HG02678 (cell line): ENCODE data around the gene GNB3.
"Not testable (repeated sequence)": the region's sequence is repeated elsewhere in the genome, so short reads cannot be mapped to it uniquely, and the experiment has no call there.

Source experiments
- ATAC-seq: cut with Tn5 transposase; IDR thresholded peaks from one replicate; pipeline ENCODE4 v1.9.1; 2021; ENCODE audit warnings: mild to moderate bottlenecking, moderate library complexity; ENCODE audit not compliant: unreplicated experiment

The GNB3 gene

DNA sequence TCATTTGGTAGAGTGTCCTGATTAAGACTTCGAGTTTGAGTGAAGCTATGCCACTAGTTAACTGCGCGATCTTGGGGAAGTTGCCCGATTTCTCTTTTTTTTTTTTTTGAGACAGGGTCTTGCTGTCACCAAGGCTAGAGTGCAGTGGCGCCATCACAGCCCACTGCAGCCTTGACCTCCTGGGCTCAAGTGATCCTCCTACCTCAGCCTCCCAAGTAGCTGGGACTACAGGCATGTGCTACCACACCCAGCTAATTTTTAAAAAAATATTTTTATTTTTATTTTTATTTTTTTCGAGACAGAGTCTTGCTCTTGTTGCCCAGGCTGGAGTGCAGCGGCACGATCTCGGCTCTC lies 33.3 kb downstream of the GNB3 start:
- ATAC-seq = not testable (repeated sequence)

DNA sequence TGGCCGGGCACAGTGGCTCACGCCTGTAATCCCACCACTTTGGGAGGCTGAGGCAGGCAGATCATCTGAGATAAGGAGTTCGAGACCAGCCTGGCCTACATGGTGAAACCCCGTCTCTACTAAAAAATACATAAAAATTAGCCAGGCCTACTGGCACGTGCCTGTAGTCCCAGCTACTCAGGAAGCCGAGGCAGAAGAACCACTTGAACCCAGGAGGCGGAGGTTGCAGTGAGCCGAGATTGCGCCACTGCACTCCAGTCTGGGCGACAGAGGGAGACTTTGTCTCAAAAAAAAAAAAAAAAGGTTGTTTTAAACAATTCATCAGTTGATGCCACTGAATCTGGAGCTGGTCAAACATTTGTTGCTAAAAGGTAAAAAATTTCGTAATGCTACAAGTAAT lies 39.1 kb downstream of the GNB3 start:
- ATAC-seq = not testable (repeated sequence)

DNA sequence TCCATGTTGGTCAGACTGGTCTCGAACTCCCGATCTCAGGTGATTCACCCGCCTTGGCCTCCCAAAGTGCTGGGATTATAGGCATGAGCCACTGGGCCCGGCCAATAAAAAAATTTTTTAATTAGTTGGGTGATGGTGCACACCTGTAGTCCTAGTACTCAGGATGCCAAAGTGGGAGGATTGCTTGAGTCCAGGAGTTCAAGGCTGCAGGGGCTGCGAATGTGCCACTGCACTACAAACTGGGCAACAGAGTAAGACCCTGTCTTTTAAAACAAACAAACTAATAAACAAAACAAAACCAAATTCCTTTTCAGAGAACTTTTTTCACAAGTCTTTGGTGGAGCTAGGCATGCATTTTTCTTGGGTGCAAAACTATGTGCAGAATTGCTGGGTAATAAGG lies 42.5 kb downstream of the GNB3 start:
- ATAC-seq = no peak

DNA sequence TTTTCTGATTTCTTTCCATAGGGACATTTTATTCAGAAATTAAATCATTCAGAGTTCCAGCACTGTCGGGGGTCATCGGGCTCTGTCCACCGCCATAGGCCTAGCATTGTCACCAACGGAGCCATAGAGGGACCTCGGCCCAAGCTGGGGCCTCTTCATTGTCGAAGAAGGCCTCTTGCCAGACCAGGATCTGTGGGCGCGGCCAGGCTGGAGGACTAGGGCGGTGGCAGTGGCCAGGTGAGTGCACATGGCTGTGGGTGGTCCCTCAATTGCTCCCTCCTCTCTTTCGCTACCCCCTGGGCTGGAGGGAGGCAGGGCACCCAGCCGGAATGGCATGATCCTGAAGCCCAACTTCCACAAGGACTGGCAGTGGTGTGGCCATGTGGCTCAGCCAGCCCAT lies 43.0 kb downstream of the GNB3 start:
- no peak for ATAC-seq

DNA sequence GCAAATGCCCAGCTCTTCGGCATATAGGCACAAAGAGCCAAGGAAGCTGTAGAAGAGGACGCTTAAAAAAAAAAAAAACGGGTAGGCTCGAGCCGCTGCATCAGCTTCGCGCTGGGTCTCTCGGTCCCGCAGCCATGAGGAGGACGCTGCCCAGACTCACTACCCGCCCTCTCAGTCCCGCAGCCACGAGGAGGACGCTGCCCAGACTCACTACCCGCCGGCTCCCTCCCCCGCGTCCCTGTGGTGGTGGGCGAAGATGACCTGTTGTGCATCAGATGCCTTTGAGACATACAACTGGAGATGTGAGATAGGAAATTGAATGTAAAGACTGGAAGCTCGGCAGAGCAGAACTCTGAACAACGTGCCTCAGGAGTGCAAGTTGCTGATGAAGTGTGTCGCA lies 43.8 kb downstream of the GNB3 start:
- no peak for ATAC-seq

DNA sequence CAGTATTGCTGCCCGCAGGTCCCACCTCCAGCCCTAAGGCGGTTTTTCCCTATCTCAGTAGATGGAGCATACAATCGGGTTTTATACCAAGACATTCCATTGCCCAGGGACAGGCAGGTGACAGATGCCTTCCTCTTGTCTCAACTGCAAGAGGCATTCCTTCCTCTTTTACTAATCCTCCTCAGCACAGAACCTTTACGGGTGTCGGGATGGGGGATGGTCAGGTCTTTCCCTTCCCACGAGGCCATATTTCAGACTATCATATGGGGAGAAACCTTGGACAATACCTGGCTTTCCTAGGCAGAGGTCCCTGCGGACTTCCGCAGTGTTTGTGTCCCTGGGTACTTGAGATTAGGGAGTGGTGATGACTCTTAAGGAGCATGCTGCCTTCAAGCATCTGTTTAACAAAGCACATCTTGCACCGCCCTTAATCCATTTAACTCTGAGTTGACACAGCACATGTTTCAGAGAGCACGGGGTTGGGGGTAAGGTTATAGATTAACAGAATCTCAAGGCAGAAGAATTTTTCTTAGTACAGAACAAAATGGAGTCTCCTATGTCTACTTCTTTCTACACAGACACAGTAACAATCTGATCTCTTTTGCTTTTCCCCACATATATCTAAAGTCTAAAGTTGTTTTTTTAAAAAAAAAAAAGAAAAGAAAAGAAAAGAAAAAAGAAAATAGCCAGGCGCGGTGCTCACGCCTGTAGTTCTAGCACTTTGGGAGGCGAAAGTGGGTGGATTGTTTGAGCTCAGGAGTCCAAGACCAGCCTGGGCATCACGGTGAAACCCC lies 45.7 kb downstream of the GNB3 start:
- not testable (repeated sequence) for ATAC-seq

DNA sequence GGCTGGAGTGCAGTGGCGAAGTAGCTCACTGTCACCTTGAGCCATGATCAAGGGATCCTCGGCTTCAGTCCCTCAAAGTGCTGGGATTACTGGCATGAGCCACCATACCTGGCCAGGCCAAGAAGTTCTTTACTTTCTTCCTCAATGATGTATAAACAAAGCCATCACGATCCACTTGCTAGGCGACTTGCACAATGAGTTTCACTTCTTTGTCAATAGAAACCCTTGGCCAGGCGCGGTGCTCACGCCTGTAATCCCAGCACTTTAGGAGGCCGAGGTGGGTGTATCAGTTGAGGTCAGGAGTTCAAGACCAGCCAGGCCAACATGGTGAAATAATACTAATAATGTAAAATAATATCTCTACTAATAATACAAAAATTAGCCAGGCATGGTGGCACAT lies 46.7 kb downstream of the GNB3 start:
- no peak for ATAC-seq

DNA sequence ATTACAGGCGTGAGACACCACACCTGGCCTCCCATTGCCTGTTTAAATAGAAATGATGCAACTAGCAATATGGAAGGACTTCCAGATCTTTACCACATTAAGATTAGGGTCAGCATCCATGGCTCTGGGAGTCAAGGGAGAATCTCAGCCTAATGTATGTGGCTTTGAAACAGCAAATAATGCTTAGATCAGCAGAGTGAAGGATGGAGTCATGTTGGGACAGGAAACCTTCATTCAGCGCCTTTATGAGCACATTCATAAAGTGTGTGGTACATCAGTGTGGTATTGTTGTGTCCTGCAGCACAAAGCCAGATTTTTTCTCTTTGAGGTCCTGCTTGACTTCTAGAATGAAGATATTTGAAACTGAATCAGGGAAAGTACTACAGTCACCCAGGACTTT lies 47.6 kb downstream of the GNB3 start:
- no peak for ATAC-seq

DNA sequence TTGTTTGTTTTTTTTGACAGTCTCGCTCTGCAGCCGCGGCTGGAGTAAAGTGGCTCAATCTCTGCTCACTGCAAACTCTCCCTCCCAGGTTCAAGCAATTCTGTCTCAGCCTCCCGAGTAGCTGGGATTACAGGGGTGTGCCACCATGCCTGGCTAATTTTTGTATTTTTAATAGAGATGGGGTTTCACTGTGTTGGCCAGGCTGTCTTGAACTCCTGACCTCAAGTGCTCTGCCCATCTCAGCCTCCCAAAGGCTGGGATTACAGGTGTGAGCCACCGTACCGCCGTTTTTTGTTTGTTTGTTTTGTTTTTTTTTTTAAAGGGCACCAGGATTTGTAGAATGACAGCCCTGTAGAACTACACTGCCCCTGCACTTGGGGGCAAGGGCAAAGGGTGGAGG lies 48.1 kb downstream of the GNB3 start:
- not testable (repeated sequence) for ATAC-seq

DNA sequence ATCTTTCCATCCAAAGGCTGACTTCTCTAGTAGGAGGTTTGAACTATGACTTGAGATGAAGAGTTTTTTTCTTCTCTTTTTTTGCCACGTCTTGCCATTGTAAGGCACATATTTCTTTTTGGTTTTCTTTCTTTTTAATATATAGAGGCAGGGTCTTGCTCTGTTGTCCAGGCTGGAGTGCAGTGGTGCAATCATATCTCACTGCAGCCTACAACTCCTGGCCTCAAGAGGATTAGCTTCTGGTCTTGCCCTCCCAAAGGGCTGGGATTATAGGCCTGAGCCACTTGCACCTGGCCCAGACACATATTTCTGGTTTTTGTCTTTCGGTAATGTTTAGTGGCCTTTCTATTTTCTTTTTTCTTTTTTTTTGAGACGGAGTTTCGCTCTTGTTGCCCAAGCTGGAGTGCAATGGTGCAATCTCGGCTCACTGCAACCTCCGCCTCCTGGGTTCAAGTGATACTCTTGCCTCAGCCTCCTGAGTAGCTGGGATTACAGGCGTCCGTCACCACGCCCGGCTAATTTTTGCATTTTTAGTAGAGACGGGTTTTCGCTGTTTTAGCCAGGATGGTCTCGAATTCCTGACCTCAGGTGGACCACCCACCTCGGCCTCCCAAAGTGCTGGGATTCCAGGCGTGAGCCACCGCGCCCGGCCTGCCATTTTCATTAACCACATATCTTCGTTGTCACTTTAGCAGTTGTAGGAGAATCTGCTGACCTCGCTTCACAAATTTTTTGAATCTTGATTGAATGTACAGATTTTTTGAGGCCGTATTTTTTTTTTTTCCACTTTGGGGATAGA lies 49.2 kb downstream of the GNB3 start:
- ATAC-seq = not testable (repeated sequence)

DNA sequence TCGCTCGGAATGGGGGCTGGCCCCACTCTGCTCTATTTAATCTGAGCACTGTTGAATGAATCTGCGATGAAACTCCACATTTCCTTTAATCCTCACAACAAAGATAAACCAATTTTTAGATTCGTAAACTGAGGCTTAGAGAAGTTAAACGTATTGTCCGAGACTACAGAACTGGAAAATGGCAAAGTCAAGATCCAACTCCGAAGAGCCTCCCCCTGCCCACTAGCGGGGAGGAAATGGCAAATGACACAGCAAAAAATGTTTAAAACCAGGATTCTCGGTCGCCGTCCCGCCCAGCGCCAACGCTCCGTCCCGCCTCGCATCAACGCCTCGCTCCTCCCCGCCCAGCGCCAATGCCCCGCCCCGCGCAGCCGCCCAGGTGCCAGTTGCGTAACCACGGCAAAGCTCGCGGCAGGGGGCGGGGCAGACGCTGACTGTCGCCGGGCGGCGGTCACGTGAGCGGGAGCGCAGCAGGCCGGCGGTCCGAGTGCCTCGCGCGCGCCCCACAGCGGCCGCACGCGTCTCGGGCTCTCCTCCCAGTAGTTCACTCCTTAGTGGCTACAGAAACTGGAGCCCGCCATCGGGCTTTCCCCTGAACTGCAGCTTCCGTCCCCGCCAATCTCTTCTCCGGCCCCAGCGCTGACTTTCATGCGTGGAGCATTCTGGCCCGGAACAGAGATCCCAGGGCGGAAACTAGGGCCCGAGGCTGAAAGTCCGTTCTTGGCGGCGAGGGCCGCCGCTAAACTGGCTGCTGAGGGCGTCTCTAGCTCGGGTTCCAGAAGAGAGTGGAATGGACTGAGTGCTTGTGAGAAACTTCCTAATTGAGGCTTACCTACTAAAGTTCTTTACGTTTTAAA lies 50.3 kb downstream of the GNB3 start:
- peak; percentile 93 for ATAC-seq

DNA sequence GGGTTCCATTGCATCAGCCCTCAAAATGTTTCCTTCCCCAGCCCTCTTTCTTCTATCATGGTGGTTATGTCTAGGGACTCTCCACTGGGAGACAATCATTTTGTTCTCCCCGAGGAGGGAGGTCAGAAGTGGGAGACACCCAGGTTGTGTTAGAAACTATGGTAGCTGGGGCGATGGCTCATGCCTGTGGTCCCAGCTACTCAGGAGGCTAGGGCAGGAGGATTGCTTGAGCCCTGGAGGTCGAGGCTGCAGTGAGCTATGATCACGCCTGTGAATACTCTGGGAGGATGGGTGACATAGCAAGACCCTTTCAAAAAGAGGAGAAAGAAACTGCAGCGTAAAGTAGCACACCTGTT lies 50.9 kb downstream of the GNB3 start:
- no peak for ATAC-seq

DNA sequence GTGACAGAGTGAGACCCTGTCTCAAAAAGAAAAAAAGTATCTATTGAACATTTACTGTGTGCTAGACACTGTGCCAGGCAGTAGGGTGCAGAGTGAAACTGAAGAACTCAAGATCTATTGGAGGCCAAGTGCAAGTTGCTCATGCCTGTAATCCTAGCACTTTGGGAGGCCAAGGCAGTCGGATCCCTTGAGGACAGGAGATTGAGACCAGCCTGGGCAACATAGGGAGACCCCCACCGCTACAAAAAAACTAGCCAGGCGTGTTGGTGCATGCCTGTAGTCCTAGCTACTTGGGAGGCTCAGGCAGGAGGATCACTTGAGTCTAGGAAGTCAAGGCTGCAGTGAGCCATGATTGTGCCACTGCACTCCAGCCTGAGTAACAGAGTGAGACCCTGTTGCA lies 52.0 kb downstream of the GNB3 start:
- ATAC-seq = not testable (repeated sequence)

DNA sequence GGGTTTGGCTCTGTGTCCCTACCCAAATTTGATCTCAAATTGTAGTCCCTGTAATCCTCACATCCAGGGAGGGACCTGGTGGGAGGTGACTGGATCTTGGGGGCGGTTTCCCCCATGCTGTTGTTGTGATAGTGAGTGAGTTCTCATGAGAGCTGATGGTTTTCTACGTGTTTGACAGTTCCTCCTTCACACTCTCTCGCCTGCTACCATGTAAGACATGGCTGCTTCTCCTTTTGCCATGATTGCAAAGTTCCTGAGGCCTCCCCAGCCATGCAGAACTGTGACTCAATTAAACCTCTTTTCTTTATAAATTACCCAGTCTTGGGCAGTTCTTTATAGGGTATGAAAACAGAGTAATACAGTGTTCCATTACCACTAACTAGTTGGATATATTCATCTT lies 53.6 kb downstream of the GNB3 start:
- ATAC-seq = no peak
